HG03025 (cell line): ENCODE results near the gene PSTPIP1.

Experiments used
- ATAC-seq: cut with Tn5 transposase; IDR thresholded peaks from one replicate; pipeline ENCODE4 v1.9.1; 2021; ENCODE audit warnings: mild to moderate bottlenecking, moderate library complexity; ENCODE audit not compliant: unreplicated experiment, low FRiP score

PSTPIP1 gene

GRCh38 chr15:77038312-77039216, 43.6 kb downstream of the PSTPIP1 start:
- no peak for ATAC-seq

GRCh38 chr15:77039217-77039533, 44.2 kb downstream of the PSTPIP1 start:
- ATAC-seq = no peak

DNA sequence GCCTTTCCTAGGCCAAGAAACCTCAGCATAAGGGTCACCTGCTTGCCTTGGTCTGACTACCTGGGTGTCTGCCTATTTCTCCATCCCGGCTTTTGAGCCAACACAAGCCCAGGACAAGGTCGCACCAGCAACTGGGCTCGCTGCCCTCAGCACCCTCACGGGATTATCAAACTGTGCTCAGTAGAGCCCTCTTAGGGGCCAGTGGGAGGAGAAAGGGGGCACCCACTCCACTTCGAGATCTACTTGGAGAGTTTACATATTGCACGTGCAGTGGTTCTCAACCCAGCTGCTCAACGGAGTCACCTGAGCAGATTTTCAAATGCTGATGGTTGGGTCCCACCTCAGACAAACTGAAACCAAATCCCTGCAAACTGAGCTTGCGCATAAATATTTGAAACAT, 44.9 kb downstream of the PSTPIP1 start:
- no peak for ATAC-seq

DNA sequence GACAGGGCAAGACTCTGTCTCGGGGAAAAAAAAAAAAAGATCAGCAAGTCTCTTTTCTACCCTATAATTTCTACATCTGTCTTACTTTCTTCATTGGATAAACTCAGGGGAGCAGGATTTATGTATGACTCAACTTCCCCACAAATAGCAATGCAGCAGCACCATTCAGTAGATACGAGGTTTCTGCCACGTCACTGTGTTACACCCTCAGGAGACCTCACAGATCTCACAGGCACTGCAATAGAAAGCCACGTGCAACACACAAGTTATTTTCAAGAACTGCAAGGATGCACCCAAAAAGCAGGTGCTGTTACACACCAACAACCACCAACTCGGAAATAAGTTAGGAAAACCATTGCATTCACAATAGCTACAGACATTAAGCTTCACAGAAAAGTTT, 45.7 kb downstream of the PSTPIP1 start:
- no peak for ATAC-seq

- no peak for ATAC-seq
Observed at GRCh38 chr15:77042245-77042919, 47.5 kb downstream of the PSTPIP1 start.

DNA sequence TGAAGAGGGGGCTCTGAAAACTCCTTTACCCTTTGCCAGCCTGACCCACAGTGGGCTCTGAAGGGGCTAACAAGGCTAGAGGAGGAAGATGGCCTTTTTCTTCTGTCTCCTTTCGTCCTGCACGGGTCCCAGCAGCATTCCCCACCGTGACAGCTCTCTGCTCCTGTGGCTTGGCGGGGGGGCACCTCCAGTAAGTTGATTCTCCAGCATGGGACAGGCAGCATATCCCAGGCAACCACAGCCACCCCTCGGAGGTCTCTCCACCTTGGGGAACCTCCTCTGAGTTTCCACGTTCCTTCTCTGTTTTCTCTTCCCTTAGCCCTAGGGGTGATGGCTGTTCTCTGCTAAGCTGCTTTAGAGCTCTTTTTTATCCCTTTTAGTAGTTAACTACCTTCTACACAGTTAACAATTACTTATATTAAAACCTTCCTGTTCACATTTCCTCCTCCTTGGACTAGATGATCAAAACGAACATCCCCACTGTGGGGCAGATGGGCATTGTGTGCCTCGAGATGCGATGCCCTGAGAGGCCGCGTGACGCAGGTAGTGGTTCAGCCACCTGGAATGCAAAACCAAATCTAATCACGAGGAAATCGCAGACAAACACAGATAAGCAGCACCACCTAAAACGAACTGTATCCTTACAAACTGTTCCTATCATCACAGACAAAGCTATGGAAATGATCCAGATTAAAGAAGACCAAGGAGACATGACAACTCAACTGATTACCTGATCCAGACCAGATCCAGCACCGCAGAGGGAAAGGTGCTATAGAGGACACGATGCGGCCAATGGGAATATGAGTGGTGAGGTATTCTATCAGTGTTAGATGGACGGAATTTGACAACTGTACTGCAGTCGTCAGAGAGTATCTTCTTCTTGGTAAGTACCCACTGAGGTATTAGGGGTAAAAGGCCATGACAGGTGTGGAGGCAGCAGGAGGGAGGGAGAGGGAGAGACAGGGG, 48.3 kb downstream of the PSTPIP1 start:
- no peak for ATAC-seq

- no peak for ATAC-seq
Observed at GRCh38 chr15:77044228-77045042, 49.5 kb downstream of the PSTPIP1 start.

GRCh38 chr15:77045985-77046384, 51.1 kb downstream of the PSTPIP1 start:
- no peak for ATAC-seq

GRCh38 chr15:77046704-77047412, 51.9 kb downstream of the PSTPIP1 start:
- no peak for ATAC-seq

DNA sequence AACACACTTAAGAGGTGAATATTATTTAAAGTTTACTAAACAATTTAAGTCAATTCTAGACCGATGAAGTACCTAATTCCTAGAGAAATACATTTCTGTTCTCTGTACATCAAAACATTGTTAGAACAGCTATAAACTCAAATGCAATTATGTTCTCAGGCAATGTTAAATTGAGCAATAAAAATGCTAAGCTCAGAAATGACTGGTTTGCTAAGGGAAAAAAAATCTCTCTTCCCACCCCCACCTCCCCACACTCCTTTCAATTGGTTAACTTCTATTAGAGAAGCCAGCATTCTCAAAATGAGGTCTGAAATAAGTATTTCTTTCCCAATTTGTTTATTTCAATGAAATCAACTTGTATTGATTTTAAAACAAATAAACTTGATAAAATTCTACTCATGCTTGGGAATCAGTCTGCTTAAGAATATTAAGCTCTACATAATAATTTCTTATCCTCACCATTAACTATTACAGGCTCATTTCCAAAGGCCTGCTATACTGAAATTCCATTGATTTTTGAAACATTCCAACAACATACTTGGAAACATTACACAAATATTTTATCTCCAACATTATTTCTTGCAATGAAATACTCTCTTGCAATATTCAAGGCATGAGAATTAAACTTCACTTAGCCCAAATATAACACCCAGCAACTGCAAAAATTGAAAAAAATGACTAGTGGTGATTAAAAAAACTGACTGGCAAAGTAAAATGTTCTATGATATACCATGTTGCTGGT, 53.4 kb downstream of the PSTPIP1 start:
- no peak for ATAC-seq

- no peak for ATAC-seq
Observed at GRCh38 chr15:77052556-77052955, 57.6 kb downstream of the PSTPIP1 start.

- no peak for ATAC-seq
Observed at GRCh38 chr15:77053709-77054108, 58.8 kb downstream of the PSTPIP1 start.

- no peak for ATAC-seq
Observed at GRCh38 chr15:77057072-77057471, 62.1 kb downstream of the PSTPIP1 start.

GRCh38 chr15:77057685-77058084, 62.8 kb downstream of the PSTPIP1 start:
- ATAC-seq = no peak

DNA sequence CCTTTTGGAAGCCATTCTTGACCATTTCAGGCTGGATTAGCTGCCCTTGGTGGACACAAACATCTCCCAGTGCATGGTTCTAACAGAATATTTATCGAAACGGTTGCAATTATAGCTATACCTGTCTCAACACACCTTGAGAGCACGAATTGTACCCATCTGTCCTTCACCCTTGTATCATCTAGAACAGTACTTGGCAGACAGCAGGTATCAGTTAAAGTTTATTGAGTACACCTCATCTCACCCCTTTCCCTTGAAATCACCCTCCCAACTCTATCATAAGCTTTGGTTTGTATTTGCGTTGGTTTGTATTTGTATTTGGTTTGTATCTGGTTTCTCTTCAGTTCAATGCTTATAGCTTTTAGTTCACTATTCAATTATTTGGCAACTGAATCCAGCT, 63.5 kb downstream of the PSTPIP1 start:
- no peak for ATAC-seq

- no peak for ATAC-seq
Observed at GRCh38 chr15:77059786-77060361, 64.9 kb downstream of the PSTPIP1 start.

GRCh38 chr15:77060546-77060945, 65.6 kb downstream of the PSTPIP1 start:
- no peak for ATAC-seq

GRCh38 chr15:77063249-77063648, 68.3 kb downstream of the PSTPIP1 start:
- no peak for ATAC-seq
